GM21423 (cell line): Measurements from ENCODE around the gene TNNT1.
"Not testable (repeated sequence)": the region's sequence is repeated elsewhere in the genome, so short reads cannot be mapped to it uniquely, and the experiment has no call there.

ENCODE experiments used
- ATAC-seq: cut with Tn5 transposase; IDR thresholded peaks from one replicate; pipeline ENCODE4 v1.9.1; 2021; ENCODE audit warnings: mild to moderate bottlenecking, moderate library complexity; ENCODE audit not compliant: unreplicated experiment

Gene TNNT1

GRCh38 chr19:55171440-55171839, 22.4 kb upstream of the TNNT1 start:
- ATAC-seq, result no peak

- no peak for ATAC-seq
Measured at GRCh38 chr19:55169136-55169535, 20.1 kb upstream of the TNNT1 start.

DNA sequence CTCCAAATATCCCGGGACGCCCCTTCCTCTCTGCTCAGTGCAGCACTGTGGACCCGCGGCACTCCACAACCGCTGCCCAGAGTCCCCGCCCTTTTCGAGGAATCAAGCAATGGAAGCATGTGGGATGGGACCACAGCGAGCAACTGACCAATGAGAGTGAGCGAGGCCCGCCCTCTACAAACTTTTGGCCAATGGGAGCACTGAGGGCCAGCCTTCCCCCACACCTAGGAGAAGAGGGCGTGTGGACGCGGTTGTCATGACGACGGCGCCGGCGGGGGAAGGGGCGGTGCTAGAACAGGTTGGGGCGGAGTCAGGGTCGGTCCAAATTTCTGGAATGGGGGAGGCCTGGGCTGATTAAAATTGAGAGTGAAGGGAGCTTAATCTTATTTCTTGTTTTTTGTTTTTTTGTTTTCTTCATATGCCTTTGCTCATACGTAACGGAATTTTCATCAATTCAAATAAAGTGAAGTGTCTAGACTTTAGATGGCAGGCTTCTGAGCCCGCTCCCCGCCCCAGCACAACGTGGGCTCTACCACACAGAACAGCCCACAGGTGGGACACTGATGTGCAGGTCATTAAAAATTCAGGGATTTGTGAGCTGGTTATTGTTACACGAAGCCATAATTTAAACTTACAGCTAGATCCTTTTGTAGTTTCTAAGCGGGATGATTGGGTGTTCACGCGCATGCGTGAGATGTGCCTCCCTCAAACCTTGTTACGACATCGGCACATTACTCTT, 17.7 kb upstream of the TNNT1 start, which contains the start of gene DNAAF3:
Gene DNAAF3 (minus strand): TSS at position 84 of the 739 bp plus-strand sequence. CDS start 200 bp downstream, outside the sequence.
- peak; percentile 86 for ATAC-seq

DNA sequence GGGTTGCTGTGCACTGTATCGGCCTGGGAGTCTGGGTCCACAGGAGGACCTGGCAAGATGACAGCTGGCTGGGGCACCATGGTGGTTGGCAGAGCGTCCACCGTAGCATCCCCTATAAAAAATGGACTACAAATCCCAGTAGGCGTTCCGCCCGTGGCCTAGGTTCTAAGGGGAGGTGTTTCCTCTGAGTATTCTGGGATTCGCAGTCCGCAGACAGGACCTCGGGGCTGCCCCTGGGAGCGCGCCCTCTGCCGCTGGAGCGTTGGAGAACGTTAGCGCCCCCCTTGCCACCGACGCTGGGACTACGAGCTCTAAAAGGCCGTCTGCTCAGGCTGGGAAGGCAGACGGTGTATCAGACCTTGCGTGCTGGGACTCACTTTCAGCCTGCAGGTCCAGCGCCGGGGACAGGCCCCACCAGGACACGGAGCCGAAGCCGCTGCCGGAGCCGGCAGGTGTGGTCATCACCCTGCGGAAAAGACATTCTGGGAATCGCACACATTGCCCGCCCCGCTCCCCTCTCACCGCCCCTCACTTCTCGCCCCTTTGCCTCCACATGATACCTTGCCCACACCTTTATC, 17.0 kb upstream of the TNNT1 start:
- no peak for ATAC-seq

DNA sequence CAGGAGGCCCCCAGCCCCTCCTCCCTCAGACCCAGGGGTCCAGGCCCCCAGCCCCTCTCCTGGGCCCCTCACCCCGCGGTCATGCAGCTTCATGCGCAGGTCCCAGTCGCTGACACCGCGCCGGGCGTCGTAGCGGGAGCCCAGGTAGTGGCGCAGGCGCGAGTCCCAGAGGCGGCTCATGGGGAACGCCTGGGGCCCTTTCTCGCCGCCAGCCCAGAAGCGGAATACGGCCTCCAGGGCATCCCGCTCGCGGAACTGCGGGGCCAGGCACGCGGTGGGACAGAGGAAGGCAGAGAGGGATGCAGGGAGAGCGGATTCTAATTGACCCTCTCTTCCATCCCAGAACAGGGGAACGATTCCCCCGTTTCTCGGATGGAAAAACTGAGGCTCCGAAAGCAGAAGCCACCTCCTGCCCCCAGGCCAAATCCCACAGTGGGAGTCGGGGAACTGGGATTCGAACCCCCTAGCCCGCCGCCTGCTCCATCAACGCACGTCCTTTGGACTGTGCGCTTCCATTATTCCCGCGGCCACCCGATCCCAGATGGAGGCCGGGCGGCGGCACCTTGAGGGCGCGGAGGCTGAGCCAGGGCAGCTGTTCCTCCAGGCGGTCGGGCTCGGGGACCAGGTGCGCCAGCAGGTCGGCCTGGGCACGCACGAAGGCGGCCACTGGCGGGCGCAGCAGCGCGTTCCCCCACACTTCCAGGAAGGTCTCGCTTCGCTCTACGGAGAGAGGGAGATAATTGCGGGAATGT, 12.7 kb upstream of the TNNT1 start:
- no peak for ATAC-seq

DNA sequence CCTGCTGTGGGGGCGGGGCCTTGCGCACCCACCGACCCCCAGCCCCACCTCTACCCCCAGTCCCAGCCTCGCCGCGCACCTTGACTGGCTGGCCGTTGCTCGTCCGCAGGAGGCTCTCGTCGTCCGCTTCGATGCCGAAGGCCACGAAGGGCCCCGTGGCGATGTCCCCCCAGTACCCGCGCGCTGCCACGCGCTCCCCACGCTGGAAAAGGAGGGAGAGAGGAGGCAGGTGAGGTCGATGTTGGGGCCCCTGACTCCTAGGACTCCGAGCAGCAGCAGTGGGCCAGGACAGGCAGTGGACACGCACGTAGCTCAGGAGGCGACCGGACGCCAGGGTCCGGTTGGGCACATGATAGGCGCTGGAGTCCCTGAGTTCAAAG, 12.0 kb upstream of the TNNT1 start:
- no peak for ATAC-seq

DNA sequence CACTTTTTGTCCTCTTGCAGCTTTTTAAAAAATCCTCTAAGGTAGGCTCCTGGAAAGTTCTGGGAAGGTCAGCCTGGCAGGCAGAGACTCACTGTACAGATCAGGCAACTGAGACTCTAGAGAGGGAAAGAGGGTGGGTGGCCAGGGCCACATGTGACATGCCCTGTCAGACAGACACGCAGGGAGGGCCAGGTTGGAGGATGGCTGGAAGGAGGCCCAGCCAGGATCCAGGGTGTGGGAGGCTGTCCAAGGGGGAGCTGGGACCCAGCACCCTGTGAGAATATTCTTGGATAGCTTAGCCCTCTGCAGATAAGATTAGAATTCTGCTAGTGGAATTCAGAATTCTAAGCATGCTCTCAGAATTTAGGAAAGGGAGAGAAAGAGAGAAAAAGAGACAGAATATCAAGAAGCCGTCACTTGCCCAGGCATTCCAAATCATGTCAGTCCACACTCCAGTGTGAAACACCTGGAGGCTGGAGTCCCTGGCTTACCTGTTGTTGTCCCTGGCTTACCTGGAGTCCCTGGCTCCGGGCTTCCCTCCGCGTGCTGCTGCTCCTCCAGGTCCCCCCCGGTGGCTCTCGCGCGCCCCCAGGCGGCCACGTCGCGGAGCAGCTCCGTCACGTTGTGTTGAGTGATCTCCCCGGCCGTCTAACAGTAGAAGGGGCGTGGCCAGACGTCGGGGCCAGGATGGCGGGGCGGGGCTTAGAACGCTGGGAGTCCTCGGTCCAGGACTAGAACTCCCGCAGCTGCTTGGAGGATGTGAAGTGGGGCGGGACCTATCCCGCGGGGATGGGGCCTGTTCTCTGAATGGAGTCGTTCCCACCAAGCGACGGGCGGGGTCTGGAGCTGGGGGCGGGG, 11.4 kb upstream of the TNNT1 start:
- ATAC-seq, result peak; percentile 56

DNA sequence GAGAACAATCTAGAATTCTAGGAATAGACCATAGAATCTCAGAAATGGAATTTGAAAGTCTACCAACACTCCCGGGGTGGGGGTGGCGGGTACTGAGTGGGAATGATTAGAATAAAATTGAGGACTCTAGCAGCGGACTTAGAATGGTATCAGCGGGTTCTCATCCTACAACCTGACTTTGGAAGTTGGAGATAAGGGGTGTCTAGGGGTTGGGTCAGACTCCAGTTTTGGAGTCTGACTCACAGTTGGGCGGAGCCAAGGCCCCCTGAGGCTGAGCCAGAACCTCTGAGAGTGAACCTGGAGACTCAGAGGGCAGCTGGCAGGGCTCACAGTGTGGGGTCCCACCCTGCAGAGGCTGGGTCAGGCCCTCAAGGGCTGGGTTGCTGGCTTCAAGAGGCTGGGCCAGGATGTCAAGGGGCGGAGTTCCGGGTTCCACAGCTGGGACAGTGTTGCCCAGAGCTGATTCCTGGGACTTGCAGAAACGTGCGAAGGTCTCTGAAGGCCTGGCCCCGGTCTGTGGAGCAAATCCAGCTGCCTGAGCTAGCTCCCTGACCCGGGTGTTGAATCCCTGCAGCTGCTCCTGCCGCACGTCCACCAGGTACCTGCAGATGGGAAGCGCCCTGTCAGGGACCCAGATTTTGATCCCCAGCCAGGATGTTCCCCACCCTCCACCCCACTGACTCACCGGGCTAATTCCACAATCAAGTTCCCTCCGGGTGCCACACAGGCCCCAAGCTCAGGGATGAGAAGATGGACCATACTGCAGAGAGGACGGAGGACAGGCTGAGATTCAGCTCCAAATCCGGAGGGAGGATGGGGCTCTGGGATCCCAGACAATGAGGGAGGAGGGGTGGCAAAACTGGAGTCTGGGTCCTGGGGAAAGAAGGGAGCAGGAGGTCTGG, 10.1 kb upstream of the TNNT1 start:
- no peak for ATAC-seq

DNA sequence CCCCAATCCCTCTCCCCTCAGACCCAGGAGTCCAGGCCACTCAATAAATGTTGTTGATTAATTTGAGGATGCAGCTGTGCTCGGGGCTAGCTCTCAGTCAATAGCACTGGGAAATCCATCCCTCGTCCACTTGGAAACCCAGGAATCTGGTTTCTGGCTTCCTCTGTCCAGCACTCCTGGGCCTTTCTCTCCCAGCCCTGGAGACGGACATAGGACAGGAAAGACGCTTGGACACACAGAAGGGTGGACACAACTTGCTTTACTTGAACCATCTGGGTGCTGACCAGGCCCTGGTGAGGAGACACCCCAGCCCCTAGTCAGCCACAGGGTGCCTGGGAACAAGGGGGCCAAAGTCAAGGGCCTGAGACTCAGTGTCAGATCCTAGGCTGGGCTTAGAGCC, 9.4 kb upstream of the TNNT1 start:
- no peak for ATAC-seq

- ATAC-seq, result no peak
Measured at GRCh38 chr19:55157064-55157908, 8.3 kb upstream of the TNNT1 start, which contains the start of gene TNNI3. Gene TNNI3 (minus strand): TSS chr19:55157732. CDS start chr19:55157589, 143 bp downstream.

DNA sequence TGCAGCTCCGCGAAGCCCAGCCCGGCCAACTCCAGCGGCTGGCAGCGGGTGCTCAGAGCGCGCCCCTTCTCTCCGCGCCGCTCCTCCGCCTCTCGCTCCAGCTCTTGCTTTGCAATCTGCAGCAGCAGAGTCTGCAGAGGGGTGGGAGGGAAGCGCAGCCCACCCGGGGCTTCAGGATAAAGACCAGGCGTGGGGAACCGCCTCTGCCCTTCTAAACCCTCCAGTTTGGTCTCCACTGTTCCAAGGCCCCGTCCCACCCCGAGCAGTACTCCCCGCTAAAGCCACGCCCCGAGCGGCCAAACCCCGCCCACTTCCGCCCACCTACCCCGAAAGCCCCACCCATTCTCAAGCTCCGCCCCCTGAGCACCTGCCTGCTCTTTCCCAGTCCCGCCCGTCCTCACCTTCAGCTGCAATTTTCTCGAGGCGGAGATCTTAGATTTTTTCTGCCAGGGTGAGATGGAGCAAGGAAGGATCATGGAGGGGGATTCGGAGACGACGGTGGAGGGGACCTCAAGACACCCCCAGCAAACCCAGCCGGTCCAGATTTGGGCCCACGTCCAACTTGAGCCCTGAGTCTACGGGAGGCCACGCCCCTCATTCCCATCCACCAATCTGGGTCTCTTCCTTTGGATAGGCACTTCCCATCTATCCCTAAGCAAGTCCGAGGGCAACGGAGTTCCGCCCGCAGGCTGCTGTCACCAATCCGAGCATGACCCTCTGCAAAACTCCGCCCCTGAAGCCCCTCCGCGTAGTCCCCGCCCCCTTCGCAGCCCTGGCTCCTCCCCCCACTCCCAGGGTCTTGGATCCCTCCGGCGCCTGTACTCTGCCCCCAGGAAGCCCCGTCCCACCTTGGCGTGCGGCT, 7.4 kb upstream of the TNNT1 start:
- no peak for ATAC-seq

DNA sequence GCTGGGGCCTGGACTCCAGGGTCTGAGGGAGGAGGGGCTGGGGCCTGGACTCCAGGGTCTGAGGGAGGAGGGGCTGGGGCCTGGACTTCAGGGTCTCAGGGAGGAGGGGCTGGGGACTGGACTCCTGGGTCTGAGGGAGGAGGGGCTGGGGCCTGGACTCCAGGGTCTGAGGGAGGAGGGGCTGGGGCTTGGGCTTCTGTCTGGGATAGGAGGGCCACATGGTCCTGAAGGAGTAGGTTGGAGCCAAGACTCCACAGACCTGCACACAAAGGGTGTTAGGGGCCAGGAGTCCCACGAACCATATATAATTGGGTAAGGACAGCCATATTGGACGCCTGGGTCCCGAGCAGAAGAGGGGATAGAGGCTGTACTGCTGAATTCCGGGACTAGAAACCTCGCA, 6.8 kb upstream of the TNNT1 start:
- ATAC-seq, result not testable (repeated sequence)

- ATAC-seq, result no peak
Measured at GRCh38 chr19:55153652-55154264, 4.8 kb upstream of the TNNT1 start.

GRCh38 chr19:55152017-55152416, 3.0 kb upstream of the TNNT1 start:
- ATAC-seq, result no peak

GRCh38 chr19:55147545-55148251, 1.3 kb downstream of the TNNT1 start:
- ATAC-seq, result no peak

- no peak for ATAC-seq
Measured at GRCh38 chr19:55146705-55147273, 2.2 kb downstream of the TNNT1 start.
